HL-60 (cell line): Measurements from ENCODE around the gene MYO5B.

Experiments used
- DNase-seq, 2 experiments: peaks; one replicate each; pipeline ENCODE4 v3.0.0-alpha.2; 2010 to 2020; ENCODE audit warnings: low read depth in 1 of 2, low spot score in 1 of 2
- H3K27ac ChIP-seq: fragments of 250-450 bp; sonication (Bioruptor Pico); replicated peaks from 2 replicates; pipeline ENCODE4 v1.5.1; 2020; ENCODE audit warnings: mild to moderate bottlenecking, moderate library complexity
- H3K27me3 ChIP-seq: fragments of 250-450 bp; sonication (Bioruptor Pico); 2 replicates; pipeline ENCODE4 v1.5.1; 2021; ENCODE audit warnings: mild to moderate bottlenecking, moderate library complexity; ENCODE audit not compliant: insufficient read depth, poor library complexity, severe bottlenecking
- H3K4me3 ChIP-seq: replicated peaks from 2 replicates; pipeline ENCODE4 v1.5.1; 2011; ENCODE audit warnings: mild to moderate bottlenecking, control low read depth, low read length; ENCODE audit not compliant: insufficient read depth
- CTCF ChIP-seq: IDR thresholded peaks from one replicate; pipeline ENCODE4 v1.5.1; 2011; ENCODE audit warnings: low read length, control low read depth, inconsistent platforms; ENCODE audit not compliant: insufficient read depth
- GABPA ChIP-seq: IDR thresholded peaks from 2 replicates; pipeline ENCODE4 v1.6.1; 2012; ENCODE audit warnings: low read depth
- POLR2AphosphoS5 ChIP-seq: IDR thresholded peaks from 2 replicates; pipeline ENCODE4 v1.6.1; 2012; ENCODE audit warnings: low read depth
- REST ChIP-seq: IDR thresholded peaks from 2 replicates; pipeline ENCODE4 v1.6.1; 2012; ENCODE audit warnings: low read depth; ENCODE audit not compliant: insufficient replicate concordance
- SPI1 ChIP-seq: IDR thresholded peaks from 2 replicates; pipeline ENCODE4 v1.6.1; 2012; ENCODE audit warnings: low read depth, mild to moderate bottlenecking, borderline replicate concordance

Gene MYO5B

GRCh38 chr18:50033004-50033403 is 161.9 kb downstream of the MYO5B start:
- H3K4me3 ChIP-seq, result no peak overlapping the region
- peaks cover 3% of the 10 kb centered on the region for H3K27me3 ChIP-seq
- no peak for DNase-seq
- TF ChIP-seq SPI1 (no peak), POLR2AphosphoS5 (no peak), CTCF (no peak), REST (no peak), GABPA (no peak)
- H3K27ac ChIP-seq, result no peak overlapping the region

DNA sequence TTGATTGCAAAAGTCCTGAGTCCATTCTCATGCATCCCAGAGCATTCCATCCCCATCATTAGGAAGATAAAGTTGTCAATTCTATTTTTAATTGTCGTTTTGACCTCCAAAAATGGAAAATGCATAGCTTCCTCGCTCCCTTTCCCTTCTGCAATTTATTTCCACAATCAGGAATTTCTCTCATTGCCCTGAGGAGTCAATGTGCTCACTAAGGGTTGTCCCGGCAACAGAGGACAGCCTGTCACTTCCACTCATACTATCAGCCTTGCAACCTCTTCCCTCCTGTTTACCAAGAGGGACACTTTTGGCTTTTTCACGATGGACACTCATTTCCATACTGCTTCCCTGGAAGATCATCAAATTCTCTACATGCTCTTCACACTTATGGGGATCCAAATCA is 164.8 kb downstream of the MYO5B start:
- DNase-seq, result no peak
- H3K27ac ChIP-seq, result no peak overlapping the region
- no peak overlapping the region for H3K4me3 ChIP-seq
- TF ChIP-seq SPI1, result no peak
- no peak for TF ChIP-seq GABPA
- no peak for TF ChIP-seq POLR2AphosphoS5
- no peak for TF ChIP-seq CTCF
- no peak for TF ChIP-seq REST
- peaks cover 3% of the 10 kb centered on the region for H3K27me3 ChIP-seq

DNA sequence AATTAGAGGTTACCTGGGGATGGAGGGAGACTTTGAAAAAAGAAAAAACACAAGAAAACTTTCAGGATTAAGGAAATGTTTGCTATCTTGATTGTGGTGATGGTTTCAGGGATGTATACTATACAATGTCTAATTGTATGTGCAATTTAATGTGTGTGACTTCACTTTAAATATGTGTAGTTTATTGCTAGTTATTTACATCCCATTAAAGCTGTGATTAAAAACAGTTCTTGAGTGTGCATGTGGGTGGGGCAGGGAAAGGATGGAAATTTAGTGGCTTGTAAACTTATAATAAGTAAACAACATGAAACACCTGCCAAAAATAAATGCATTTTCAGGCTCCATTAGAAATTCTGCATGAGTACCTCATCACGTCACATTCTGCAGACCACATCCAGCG is 167.0 kb downstream of the MYO5B start:
- no peak for DNase-seq

More for the DNA sequence above, 167.0 kb downstream of the MYO5B start:
- H3K27me3 ChIP-seq, result no peaks in the 10 kb centered on the region
- TF ChIP-seq POLR2AphosphoS5, result no peak
- TF ChIP-seq GABPA, result no peak
- TF ChIP-seq REST, result no peak
- TF ChIP-seq CTCF, result no peak
- TF ChIP-seq SPI1, result no peak
- H3K27ac ChIP-seq, result no peak overlapping the region
- H3K4me3 ChIP-seq, result no peak overlapping the region
